Activated CD8-positive, alpha-beta memory T cell treated with anti-CD3 and anti-CD28 coated beads, Interleukin-2, amount 50 U/mL, for 4 hours (primary cell): ENCODE results near the gene TTC38.

Experiments
- DNase-seq: peaks from one replicate; pipeline ENCODE4 v3.0.0-alpha.2; 2020

Gene TTC38

GRCh38 chr22:46335201-46336118 is 67.7 kb downstream of the TTC38 start, which contains the start of gene TRMU:
Gene TRMU (plus strand): TSS chr22:46335714. CDS start chr22:46335765, 51 bp downstream.
- peak; percentile 73 for DNase-seq

GRCh38 chr22:46336119-46337078 is 68.6 kb downstream of the TTC38 start:
- DNase-seq, result no peak

GRCh38 chr22:46337870-46338269 is 70.1 kb downstream of the TTC38 start:
- DNase-seq, result no peak

- no peak for DNase-seq
Measured at GRCh38 chr22:46338636-46339035, 70.8 kb downstream of the TTC38 start.

- no peak for DNase-seq
Measured at GRCh38 chr22:46339956-46340355, 72.1 kb downstream of the TTC38 start.

- no peak for DNase-seq
Measured at GRCh38 chr22:46340676-46341075, 72.9 kb downstream of the TTC38 start.
